HG02798 (cell line): ENCODE measurements around the gene VENTX.

Source experiments
- ATAC-seq: cut with Tn5 transposase; IDR thresholded peaks from one replicate; pipeline ENCODE4 v1.9.1; 2021; ENCODE audit warnings: mild to moderate bottlenecking; ENCODE audit not compliant: unreplicated experiment, poor library complexity

Gene VENTX, protein sequence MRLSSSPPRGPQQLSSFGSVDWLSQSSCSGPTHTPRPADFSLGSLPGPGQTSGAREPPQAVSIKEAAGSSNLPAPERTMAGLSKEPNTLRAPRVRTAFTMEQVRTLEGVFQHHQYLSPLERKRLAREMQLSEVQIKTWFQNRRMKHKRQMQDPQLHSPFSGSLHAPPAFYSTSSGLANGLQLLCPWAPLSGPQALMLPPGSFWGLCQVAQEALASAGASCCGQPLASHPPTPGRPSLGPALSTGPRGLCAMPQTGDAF

DNA sequence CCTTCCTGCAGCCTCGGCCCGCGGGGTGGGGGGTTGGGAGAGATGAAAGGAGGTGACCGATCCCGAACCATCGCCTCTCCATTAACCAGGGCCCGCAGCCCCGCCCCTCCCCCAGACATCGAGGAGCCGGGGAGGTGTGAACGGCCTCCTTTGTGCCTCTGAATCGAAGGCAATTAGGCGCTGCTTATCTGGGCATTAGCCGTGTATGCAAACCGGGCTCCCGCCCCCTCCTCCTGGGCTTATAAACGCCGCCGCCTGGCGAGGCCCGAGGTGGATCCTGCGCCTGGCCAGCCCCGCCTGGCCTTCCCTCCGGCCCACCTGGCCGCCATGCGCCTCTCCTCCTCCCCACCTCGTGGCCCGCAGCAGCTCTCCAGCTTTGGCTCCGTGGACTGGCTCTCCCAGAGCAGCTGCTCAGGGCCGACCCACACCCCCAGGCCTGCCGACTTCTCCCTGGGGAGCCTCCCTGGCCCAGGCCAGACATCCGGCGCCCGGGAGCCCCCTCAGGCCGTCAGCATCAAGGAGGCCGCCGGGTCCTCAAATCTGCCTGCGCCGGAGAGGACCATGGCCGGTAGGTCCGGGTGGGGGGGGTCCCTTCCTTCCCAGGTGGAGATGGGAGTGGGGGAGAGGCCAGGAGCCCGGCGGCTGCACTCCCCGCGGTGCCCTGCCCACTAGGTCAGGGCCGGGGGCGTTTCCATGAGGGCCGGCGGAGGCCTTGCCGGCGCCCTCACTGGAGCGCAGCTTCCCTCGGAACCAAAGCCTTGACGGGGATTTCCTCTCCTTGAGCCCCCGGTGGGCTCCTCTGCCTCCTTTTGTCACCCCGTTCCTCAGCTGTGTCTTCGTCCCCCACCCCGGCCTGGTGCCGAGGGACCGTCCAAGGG, at the start of gene VENTX:
VENTX (plus strand) TSS at position 268 of the 878 bp plus-strand sequence; CDS start at position 328, 60 bp downstream.
- no peak for ATAC-seq

DNA sequence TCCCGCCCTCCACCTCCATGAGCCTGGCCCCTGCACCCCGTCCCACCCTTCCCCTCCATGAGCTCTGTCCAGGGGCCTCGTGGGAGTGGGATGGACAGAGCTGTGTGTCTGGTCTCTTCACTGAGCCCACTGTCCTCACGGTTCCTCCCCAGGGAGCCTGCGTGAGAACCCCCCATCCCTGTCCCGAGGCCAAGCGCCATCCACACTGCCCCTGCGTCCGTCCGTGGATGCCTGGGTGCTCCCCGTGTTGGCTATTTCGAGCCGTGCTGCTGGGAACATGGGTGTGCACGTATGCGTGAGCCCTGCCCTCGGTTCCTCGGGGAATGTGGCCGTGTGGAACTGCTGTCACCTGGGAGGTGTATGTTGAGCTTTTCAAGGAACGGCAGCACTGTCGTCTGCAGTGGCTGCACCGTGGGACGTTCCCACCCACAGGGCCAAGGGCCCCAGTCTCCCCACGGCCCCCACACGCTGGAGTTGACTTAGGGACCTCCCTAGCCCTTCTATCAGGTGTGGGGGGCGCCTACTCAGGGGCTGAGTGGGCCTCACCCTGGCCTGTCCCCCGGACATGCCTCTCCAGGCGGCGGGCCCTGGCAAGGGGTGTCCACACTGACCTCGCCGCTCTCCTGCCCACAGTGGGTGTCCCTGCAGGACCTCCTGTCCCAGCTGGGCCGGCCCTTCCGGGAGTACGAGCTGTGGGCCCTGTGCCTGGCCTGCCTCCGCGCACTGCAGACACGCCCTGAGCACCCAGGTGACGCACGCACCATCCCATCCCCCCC, 49.6 kb upstream of the VENTX start:
- no peak for ATAC-seq

DNA sequence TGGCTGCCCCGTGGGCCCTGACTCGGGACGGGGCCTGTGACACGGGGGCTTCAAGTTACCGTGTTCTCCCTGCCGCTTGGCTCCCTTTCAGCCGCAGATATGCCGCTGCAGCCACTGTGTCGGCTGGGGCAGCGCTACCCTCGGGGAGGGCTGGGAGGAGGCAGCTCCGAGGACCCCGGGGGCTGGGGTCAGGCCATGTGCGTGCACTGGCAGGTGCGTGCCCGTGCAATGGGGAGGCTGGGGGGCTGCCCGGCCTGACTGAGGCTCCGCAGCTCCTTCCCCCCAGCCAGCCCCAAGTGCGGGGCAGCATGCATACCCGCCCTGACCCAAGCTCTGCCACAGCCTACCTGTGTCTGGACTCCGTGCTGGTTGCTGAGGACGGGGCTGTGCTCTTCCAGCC, 48.4 kb upstream of the VENTX start:
- ATAC-seq, result no peak

DNA sequence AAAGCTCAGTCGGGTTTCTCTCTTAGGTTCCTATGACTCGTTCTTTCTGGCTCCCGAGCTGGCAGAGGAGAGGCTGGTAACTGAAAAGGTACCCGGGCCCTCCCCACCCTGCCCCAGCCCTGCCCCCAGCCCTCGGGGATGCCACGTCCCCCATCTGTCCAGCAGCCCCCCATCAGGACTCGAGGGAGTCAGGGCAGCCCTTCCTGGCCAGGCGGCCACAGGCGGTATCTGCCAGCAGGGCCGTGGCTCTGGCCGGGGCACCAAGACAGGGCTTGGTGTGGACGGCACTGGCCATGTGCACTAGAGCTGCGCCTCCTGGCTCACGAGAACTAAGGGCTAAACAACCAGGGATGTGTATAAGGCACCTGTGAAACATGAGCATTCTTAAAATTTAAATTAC, 47.9 kb upstream of the VENTX start:
- no peak for ATAC-seq

DNA sequence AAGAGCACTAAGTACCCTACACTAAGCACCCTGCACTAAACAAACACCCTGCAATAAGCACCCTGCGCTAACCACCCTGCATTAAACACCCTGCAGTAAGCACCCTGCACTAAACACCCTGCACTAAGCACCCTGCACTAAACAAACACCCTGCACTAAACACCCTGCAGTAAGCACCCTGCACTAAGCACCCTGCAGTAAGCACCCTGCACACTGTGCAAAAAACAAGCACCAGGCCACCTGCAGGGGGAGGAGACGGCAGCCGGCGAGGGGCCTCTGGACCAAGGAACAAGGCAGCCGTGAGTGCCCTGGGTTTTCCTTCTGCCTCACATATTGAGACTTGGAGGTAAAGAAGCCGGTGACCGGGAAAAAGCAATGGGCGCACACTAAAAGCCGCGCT, 47.4 kb upstream of the VENTX start:
- no peak for ATAC-seq

DNA sequence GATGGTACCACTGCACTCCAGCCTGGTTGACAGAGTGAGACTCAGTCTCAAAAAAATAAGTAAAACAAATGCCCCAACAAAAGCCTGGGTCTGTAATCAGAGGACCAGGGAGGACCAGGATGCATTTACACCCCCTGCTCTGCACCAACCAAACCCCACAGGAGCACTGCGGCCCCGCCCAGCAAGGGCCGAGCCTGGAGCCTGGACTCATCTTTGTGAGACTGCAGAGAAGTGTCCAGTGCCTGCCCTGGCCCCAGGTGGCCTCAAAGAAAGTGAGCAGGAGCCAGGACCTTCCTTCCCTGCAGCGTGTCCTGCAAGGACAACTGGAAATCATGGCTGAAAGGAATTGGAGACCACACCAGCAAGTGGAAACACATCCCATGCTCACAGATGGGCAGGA, 46.0 kb upstream of the VENTX start:
- no peak for ATAC-seq

DNA sequence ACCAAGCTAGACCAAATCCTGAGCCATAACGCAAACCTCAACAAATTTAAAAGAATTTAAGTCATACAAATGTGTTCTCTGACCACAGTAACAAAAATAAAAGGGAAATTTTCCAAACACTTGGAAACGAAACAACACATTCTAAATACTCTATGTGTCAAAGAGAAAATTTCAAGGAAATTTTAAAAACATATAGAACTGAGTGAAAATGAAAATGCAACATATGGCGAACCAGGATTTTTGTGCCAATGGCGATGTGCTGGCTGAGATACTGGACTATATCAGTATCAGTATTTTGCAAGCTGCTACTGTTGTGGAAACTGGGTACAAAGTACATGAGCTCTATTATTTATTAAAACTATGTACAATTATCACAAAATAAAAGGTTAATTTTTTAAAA, 43.5 kb upstream of the VENTX start:
- no peak for ATAC-seq

DNA sequence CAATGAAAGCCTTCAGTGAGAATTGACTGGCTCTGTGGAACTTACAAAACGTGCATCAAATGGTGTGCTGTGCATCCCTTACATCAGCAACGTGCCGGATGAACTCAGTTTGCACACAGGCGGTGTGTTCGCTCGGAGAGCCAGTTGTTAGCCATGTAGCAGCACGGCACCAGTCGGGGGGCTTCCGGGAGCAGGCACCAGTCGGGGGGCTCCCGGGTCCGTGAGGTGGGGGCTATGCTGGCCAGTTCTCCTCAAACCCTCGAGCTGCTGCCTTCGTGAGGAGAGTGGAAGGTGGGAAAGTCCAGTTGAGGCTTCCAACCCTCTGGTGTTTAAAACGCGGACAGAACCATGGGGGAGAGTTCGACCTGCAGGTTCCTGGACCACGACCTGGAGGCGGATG, 42.6 kb upstream of the VENTX start:
- ATAC-seq, result no peak

DNA sequence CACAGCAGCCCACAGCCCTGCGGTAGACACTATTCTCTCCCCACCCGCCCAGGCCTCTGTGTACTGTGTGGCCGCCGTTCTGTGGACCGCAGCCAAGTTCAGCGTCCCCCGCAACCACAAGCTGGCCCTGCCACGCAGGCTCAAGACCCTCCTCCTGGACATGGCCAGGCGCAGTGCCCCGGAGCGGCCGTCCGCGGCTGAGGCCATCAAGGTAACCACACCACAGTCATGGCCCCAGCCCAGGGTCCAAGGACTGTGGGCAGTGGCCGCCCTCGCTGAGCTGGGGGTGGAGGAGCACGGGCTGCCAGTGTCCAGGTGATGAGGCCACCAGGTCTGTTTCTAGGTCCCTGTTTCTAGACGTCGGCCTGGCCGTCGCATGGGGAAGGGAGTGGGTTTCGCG, 42.0 kb upstream of the VENTX start:
- no peak for ATAC-seq

DNA sequence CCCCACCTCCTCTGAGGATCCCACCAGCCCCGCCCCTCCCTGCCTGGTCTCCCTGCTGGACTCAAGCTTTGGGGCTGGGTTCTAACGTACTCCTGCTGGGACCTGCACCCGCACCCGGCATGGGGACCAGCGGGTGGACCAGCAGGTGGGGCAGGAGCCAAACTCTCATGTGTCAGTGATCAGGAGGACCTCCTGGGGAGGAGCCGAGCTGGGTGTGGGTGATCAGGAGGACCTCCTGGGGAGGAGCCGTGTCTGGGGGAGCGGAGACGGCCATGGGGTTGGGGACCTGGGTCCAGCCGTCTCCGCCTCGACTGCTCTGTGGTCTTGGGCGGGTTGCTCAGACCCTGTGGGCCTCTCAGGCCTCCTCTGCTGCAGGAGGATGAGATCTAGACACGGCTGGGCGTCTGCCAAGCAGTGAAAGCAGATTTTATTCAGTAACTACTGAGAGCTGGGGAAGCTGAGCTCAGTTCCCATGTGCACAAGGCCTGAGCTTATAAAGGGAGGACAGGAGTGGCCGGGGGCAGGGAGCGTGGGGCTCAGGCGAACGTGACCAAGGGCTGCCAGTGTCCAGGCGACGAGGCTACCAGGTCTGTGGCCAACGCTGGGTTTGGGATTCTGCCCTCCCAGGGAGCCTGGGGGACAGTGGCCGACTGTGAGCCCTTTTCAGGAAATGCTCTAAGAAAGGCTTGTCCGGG, 41.3 kb upstream of the VENTX start:
- ATAC-seq, result no peak

DNA sequence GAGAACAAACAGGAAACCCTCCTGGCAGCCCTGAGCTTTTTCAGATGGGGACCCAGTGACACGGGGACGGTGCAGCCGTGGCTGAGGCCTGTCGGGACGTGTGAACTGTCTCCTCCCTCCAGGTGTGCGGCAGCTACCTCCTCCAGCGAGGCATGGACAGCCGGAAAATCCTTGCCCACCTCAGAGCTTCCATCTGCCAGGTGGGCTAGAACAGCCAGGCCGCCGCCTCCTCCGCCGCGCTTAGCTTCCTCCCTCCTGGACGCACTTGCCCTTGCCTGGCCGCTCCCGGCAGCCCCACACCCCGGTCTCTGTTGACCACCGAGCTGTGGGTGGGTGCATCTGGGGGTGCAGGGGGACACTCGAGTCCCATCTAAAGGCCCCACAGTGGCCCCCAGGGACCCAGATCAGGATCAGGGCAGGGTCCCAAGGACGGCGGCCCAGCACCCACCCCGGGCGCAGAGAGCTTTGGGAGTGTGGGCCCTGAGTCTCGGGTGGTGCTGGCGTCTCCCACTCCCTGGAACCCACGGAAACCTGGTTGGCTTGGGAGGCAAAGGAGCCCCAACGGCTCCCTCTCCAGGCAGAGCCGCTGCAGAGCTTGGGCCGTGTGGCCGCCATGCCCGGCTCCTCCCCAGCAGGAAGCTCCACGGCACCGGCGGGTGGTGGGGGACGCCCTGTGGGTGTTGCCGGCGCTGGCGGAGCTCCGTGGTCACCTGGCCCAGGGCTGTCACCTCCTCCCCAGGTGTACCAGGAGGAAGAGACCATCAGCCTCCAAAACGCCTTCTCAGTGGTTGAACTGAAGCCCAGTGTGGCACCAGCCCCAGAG, 40.5 kb upstream of the VENTX start:
- ATAC-seq, result no peak

DNA sequence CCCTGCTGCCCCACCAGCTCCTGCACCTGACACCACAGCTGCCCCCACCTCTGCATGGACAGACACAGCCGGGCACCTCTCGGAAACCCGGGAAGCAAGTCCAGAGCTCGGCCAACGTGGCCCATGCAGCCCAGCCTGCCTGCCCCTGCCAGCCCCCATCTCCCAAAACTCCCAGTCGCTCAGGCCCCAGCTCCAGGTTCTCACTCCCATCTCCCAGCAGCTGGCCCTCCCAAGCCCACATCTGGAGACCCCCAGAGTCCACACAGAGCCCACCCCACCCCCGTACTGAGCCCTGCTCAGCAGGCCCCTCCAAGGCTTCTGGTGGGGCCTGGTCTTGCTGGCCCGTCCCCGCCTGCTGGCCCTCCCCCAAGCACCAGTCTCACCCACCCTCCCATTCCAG, 39.9 kb upstream of the VENTX start:
- no peak for ATAC-seq

DNA sequence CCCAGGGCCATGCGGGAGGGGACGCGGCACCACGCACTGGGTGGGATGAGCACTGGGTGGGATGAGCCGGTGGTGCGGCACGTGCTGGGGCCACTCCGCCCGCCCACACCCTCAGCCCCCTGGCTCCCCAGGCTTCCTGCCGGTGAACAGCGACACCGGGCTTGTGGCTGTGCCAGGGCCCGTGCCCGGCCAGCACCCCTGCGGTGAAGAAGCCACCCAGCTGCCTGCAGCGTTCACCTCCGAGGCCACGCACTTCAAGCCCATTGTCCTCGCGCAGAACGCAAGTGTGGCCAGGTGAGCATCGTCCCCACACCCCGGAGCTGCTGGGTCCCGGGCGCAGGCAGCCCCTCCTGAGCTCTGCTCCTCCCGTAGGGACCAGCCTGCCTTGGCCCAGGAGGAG, 39.4 kb upstream of the VENTX start:
- no peak for ATAC-seq

DNA sequence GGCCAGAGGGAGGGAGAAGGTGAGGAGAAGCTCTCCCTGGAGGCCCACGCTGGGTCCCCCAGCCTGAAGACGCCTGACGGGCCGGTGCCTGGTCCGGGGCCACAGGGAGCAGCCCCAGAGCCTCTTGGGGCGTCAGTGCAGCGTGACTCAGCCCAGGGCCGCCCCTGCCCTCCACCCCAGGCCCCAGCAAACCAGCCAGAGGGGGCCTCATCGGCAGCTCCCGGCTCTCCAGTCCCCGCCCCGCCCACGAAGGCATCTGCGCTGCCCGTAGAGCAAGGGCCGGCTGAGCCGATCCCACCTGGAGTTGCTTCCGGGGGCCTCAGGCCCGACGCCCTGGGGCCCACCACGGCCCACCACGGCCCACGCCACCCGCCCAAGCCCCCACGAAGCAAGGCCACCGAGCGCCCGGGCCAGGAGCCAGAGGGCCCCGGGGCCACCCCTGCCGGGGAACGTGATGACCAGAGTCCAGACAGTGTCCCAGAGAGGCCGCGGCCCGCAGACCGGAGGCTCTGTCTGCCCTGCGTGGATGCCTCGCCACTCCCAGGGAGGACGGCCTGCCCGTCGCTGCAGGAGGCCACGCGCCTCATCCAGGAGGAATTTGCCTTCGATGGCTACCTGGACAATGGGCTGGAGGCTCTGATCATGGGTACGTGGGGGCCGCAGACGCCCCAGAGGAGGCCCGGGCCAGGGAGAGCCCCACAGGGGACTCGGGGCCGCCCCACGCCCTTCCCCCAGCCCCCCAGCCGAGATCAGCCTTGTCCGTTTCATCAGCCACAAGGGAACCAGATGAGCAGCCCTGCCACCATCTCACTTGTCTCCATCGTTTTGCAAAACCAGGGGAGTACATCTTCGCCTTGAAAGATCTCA, 38.8 kb upstream of the VENTX start:
- ATAC-seq, result no peak

DNA sequence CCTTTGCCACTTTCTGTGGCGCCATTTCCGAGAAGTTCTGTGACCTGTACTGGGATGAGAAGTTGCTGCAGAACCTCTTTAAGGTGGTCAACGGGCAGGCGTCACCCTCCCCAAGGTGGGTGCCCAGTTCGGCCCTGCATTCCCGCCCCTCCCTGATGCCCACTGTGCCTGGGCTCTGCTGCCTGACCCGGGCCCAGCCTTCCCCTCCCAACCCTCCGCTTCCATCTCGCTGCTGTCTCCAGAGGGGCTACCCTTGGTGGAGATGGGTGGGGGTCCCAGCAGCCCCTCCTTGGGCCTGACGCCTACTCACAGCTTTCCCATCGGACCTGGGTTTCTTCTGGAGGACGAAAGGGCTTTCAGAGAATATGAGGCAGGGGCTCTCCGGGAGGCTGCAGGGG, 38.2 kb upstream of the VENTX start:
- no peak for ATAC-seq

DNA sequence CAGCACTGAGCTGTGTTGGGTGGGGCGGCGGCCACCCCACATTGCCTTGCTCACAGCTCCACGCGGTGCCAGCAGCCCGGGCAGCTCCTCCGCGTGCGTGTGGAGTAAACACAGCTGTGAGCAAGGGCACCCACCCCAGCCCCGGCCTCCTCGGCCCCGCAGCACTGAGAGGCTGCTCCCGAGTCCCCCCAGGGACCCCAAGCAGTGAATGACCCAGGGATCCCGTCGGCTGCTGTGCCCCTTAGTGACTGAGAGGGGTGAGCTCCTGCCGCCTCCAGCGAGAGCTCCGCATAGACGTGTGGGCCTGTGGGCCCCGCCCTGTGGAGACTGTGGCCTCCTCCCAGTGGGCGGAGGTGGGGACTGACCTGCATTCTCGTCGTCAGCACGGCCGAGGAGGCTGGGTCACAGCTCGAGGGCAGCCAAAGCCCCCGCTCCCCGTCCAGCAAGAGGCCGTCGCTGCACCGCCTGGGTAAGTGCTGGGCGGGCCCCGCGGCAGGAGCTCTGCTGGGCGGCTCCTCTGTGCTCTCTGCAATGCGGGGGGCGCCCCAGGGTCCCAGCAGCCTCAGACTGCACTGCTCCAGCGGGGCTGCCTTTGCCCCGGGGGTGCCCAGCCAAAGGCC, 37.6 kb upstream of the VENTX start:
- no peak for ATAC-seq

DNA sequence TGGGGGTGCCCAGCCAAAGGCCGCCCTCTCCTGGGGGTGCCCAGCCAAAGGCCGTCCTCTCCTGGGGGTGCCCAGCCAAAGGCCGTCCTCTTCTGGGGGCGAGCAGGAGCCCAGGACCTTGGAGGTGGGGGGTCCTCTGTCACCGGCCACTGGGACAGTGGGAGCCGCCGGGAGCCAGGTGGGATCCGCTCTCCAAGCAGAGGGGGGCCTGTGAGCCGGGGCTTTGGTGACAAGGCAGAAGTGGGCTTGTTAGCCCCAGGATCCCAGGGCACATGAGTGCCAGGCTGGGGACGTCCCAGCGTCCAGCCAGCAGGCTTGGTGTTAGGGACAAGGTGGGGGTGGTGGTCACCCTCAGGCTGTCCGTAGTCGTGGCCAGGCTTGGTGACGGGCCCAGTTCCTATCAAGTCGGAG, 37.0 kb upstream of the VENTX start:
- ATAC-seq, result no peak
